Gastrocnemius medialis (tissue), 4 donors: ENCODE measurements around the gene ZDBF2.
"Not testable (repeated sequence)": the region's sequence is repeated elsewhere in the genome, so short reads cannot be mapped to it uniquely, and the experiment has no call there.

Experiments
- POLR2A ChIP-seq, 2 donors: fragments of 450-650 bp; IDR thresholded peaks; one replicate each; pipeline ENCODE4 v1.6.1; 2017; ENCODE audit warnings: antibody characterized with exemption in 2 of 2, mild to moderate bottlenecking in 2 of 2, moderate library complexity in 2 of 2
- TF ChIP-seq, protein P1 (sequence below), 5 experiments: fragments of 450-650 bp in 3 of 5; fragments of 200-600 bp in 2 of 5; sonication (generic) in 2 of 5; IDR thresholded peaks in 4 of 5; conservative IDR thresholded peaks in 1 of 5; 1 replicate in 4 of 5; 2 replicates in 1 of 5; pipeline ENCODE4 v1.5.1; 2016 to 2019; ENCODE audit warnings: antibody characterized with exemption in 5 of 5, mild to moderate bottlenecking in 3 of 5, moderate library complexity in 3 of 5

DNA sequence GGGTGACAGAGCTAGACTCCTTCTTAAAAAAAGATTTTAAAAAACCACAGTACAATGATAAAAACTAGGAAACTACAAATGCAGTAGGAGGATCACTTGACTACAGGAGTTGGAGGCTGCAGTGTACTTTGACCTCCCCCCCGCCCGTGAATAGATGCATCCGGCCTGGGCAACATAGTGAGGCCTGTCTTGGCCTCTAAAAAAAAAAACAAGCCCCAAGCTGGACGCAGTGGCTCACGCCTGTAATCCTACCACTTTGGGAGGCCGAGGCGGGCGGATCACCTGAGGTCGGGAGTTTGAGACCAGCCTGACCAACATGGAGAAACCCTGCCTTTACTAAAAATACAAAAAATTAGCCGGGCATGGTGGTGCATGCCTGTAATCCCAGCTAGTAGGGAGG lies 25.1 kb downstream of the ZDBF2 start:
- not testable (repeated sequence) for TF ChIP-seq POLR2A (IDR thresholded peaks at IDR 0.05)
- TF ChIP-seq, protein P1, sequence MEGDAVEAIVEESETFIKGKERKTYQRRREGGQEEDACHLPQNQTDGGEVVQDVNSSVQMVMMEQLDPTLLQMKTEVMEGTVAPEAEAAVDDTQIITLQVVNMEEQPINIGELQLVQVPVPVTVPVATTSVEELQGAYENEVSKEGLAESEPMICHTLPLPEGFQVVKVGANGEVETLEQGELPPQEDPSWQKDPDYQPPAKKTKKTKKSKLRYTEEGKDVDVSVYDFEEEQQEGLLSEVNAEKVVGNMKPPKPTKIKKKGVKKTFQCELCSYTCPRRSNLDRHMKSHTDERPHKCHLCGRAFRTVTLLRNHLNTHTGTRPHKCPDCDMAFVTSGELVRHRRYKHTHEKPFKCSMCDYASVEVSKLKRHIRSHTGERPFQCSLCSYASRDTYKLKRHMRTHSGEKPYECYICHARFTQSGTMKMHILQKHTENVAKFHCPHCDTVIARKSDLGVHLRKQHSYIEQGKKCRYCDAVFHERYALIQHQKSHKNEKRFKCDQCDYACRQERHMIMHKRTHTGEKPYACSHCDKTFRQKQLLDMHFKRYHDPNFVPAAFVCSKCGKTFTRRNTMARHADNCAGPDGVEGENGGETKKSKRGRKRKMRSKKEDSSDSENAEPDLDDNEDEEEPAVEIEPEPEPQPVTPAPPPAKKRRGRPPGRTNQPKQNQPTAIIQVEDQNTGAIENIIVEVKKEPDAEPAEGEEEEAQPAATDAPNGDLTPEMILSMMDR (IDR thresholded peaks at IDR 0.05 in 4 of 5, conservative IDR thresholded peaks at IDR 0.05 in 1 of 5), result not testable (repeated sequence)
